Panc1 (cell line): ENCODE results near the gene TMEM126B.

Experiments
- CTCF ChIP-seq: fragments of 450-650 bp; IDR thresholded peaks from 2 replicates; pipeline ENCODE4 v1.5.1; 2017; ENCODE audit warnings: mild to moderate bottlenecking
- POLR2AphosphoS5 ChIP-seq: IDR thresholded peaks from 2 replicates; pipeline ENCODE4 v1.6.1; 2012; ENCODE audit warnings: mild to moderate bottlenecking, low read depth, low read length, moderate library complexity

DNA sequence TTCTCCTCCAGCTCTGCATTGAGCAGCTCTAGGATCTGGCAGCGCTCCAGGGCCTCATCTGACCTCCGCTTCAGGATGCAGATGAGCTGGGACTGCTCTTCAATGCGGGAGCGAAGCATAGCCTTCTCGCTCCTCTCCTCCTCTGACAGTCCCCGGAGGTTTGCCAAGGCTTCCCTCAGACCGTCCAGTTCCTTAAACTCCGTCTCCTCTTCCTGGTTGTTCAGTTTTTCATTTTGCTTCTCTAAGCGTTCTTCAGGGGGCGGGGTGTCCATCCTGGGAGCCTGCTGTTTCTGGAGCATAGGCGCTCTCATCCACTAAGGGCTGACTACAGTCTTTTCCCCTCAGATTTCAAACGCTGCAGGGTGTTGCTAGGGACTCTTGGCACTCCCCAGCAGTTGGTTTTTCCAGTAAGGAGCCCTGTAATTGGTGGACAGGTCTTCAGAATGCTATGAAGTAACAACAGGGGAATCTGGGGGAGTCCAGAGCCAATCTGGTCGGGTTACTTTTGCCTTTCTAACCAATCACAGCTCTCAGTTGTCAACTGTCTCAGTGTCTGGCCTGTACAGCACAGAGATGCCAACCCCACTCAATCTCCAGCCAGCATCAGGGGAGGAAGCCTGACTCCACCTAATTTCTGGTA lies 57.5 kb downstream of the TMEM126B start, which contains the start of gene CCDC89:
- TF ChIP-seq POLR2AphosphoS5, result no peak
- TF ChIP-seq CTCF, result no peak
